ENCODE results near the gene NR3C2. TPM values are rescaled to one million over a fixed set of nuclear protein-coding genes. Genes with fewer than 3 reads are reported as not detected.

Gene NR3C2
- total and polyA plus RNA-seq, 10 of the 15 experiments (the other 5 are each of a cell fraction or from before 2014, with no cell fraction given) = 0.05 to 0.11 (median 0.08) TPM; not detected in 4

DNA sequence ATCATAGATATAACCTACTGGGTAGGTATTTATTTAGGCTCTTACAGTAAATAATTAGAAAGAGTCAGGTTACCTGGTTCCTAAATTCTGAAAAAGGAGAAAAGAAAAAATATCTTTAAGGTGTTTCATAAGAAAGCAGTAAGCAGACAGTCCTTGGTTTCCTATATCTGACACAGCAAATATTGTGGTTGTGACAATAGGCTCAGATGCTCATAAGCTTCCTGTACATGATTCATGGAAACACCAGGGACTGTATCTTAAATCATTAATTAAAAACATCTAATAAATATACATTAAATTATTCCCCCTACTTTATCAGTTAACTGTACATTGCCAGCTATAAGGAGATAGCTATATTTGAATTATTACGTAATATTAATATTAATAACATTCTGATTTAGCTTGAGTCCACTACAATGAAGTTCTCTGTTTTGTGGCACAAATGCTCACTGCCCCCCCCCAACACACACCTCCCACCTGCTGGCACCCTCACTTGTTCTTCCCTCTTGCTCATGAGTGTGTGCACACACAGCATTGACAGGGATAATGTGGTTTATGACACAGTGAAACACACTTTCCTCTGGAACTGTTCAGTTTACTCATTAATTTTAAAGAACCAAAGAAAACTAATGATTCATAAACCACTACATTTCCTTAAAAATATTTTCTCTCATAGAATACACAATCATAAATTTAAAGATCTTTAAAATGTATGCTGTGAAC lies 187.4 kb downstream of the NR3C2 start:
- FAIRE-seq (no peak), DNase-seq (ENCODE audit: low read depth, low spot score) (no peak), ATAC-seq (no peak)
- H2AFZ ChIP-seq (ENCODE audit: control insufficient read depth, low read depth, low read length) = no peak overlapping the region
- ChIA-PET POLR2A (no interaction called here), CTCF (no interaction called here), SMC1A (ENCODE audit: uncharacterized antibody, unreplicated experiment) (no interaction called here), RAD21 (ENCODE audit: unreplicated experiment) (no interaction called here)
- in situ Hi-C loops (cut with MboI) = no loop called here
- H3K27me3 ChIP-seq (replicated peaks in 1 of 2; ENCODE audit: control insufficient read depth in 2 of 2, insufficient read depth in 2 of 2, low read length in 1 of 2) = no peaks in the 10 kb centered on the region
- intact Hi-C loops (cut with micrococcal nuclease; ENCODE audit: unreplicated experiment) = no loop called here
- no peak overlapping the region for H3K27ac ChIP-seq (ENCODE audit: control insufficient read depth, insufficient read depth)
- H4K20me1 ChIP-seq (ENCODE audit: control insufficient read depth, insufficient read depth) = no peaks in the 10 kb centered on the region
- H3K4me1 ChIP-seq (ENCODE audit: control insufficient read depth, insufficient read depth, low read length) = no peaks in the 10 kb centered on the region
- H3K4me2 ChIP-seq (ENCODE audit: control insufficient read depth, insufficient read depth) = no peak overlapping the region
- no peak overlapping the region for H3K4me3 ChIP-seq
- H3K9ac ChIP-seq (ENCODE audit: control insufficient read depth, insufficient read depth, low read length) = no peak overlapping the region
- no peaks in the 10 kb centered on the region for H3K79me2 ChIP-seq (ENCODE audit: control insufficient read depth, insufficient read depth, low read length)
- no peaks in the 10 kb centered on the region for H3K9me3 ChIP-seq (replicated peaks; ENCODE audit: control insufficient read depth, insufficient read depth, low read length)
- no peak for TF ChIP-seq CTCF (IDR thresholded peaks at IDR 0.05 in 2 of 3, conservative IDR thresholded peaks at IDR 0.05 in 1 of 3; ENCODE audit: control insufficient read depth in 2 of 3, extremely low read depth in 1 of 3, insufficient read depth in 1 of 3, low read depth in 3 of 3, low read length in 3 of 3)
- no peak for TF ChIP-seq NFIC (IDR thresholded peaks at IDR 0.05; ENCODE audit: low read depth, low read length)
- TF ChIP-seq NBN (IDR thresholded peaks at IDR 0.05) = no peak
- TF ChIP-seq BRCA1 (IDR thresholded peaks at IDR 0.05; ENCODE audit: low read depth, low read length) = no peak
- no peak for TF ChIP-seq ATF7 (IDR thresholded peaks at IDR 0.05; ENCODE audit: low read depth)
- TF ChIP-seq CEBPB (IDR thresholded peaks at IDR 0.05; ENCODE audit: borderline replicate concordance in 1 of 2, low read depth in 2 of 2, low read length in 2 of 2) = no peak
- WGBS (ENCODE audit: insufficient coverage, insufficient replicate concordance, low lambda C conversion rate, missing lambda C conversion rate) = 0% methylated on average over 1 of the region's 1 CpG
- BruUV-seq (replicated peaks) = no TSS peak
- no peaks in the 10 kb centered on the region for H3K36me3 ChIP-seq (ENCODE audit: control insufficient read depth in 2 of 2, insufficient read depth in 2 of 2, low read length in 1 of 2)
